Measurements from ENCODE around the gene FAM193B.
"Not testable (repeated sequence)": the region's sequence is repeated elsewhere in the genome, so short reads cannot be mapped to it uniquely, and the experiment has no call there.

Gene FAM193B

DNA sequence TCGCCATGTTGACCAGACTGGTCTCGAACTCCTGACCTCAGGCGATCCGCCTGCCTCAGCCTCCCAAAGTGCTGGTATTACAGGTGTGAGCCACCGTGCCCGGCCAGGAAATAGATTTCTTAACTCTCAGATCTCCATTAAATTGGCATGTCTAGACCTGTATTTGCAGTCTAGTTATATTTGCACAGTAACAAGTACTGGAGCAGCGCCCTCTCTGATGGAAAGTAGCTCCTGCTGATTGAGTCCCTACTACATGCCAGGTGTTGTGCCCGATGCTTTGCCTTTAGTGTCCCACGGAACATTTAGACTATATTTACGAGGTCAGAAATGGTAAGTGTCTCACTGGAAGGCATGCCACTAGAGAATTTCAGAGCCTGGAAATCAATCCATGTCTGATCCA, 21.8 kb upstream of the FAM193B start:
- DNase-seq, result no peak

GRCh38 chr5:177575488-177575887, 21.1 kb upstream of the FAM193B start:
- DNase-seq, result no peak

DNA sequence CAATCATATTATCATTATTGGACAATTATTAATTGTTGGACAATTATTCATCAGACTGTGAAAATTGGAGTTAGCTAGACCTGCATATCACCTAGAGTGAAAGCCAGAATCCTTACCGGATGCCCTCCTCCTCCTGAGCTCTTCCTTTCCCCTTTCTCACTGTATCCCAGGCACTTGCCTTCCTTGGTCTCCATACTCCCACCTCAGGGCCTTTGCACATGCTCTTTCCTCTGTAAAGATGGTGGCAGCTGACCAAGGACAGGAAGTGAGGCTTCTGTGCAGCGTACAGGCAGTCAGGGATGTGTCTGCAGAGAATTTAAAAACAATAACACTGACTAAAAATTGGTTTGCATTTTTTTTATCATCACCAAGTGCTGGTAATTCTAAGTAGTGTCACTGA, 15.5 kb upstream of the FAM193B start:
- no peak for DNase-seq

DNA sequence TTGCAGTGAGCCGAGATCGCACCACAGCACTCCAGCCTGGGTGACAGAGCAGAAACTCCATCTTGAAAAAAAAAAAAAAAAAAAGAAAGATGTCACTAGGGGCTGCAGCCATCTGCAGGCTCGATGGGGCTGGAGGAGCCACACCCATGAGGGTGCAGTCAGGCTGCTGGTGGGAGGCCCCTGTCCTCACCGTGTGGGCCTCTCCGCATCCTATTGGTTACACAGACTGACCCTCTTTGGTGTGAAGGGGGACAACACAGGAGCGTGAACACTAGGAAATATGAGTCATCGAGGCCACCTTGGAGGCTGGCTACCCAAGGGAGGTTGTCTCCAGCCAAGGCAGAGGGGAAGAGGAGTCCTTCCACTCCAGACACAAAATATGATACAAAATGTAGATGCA, 14.0 kb upstream of the FAM193B start:
- no peak for DNase-seq

- no peak for DNase-seq
Measured at GRCh38 chr5:177565046-177565445, 10.7 kb upstream of the FAM193B start.

GRCh38 chr5:177559446-177559941, 5.1 kb upstream of the FAM193B start:
- not testable (repeated sequence) for DNase-seq

DNA sequence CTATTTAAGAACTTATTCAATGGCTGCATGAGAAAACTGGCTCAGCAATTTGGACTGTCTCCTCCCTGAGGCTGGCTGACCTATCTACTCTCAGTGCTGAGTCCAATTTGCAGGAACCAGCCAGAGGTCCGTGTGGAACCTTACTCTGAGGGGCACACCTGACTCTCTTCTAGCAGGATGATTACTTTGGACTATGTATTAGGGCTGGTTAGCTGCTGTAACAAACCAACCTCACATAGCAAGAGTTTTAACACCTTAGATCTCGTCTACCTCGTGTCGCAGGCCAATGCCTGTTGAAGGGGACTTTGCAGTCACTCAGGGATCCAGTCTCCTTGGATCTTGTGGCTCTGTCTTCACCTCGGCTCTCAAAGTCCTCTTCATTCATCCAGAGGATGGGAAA, 3.4 kb upstream of the FAM193B start:
- no peak for DNase-seq

DNA sequence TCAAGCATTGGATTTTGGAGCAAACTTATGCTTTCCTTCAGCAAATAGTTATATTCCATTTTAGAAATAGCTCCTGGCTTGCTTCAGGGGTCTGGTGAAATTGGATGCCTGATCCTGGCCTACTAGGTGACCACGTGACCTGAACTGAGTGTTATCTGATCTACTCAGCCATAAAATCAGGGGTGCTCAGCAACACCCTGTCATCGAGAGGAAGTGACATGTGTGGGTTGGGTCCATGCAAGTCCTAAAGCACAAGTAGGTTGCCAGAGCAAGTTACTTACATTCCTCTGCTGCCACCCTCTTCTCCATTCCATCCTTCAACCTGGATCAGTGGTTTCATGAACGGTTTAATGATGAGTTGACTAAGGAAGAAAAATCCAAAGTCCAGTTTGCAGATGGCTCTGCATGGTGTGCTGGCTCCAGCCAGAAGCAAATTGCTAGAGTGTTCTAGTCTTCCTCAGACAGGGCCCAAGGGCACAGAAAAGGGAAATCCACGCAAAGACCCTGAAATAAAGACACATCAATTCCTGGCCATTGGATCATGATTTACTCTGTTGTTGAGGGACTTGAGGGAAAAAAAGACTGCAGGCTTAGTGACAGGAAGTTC, 2.8 kb upstream of the FAM193B start:
- peak in 1 of 5 donors; percentile 43 for DNase-seq

DNA sequence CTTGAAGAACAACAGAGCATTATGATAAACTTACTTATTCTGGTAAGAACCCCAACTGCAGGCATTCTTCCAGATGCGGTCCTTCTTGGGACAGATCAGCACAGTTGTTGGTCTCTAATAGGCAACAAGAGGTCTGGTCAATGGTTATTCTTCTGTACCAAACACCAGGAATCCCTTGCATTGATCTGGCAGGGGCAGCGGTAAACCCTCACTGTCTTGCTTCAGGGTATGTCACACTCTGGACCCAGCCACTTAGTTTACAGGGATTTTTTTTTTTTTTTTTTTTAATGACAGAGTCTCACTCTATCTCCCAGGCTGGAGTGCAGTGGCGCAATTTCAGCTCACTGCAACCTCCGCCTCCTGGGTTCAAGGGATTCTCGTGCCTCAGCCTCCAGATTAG, 1.3 kb upstream of the FAM193B start:
- DNase-seq, result no peak

- DNase-seq, result no peak
Measured at GRCh38 chr5:177555228-177555627, 865 bp upstream of the FAM193B start.

- peak in 4 of 5 donors; percentile 17 to 32 (median 24) for DNase-seq
Measured at GRCh38 chr5:177553671-177554429, 513 bp downstream of the FAM193B start.

GRCh38 chr5:177552839-177553455, 1.4 kb downstream of the FAM193B start:
- no peak for DNase-seq

DNA sequence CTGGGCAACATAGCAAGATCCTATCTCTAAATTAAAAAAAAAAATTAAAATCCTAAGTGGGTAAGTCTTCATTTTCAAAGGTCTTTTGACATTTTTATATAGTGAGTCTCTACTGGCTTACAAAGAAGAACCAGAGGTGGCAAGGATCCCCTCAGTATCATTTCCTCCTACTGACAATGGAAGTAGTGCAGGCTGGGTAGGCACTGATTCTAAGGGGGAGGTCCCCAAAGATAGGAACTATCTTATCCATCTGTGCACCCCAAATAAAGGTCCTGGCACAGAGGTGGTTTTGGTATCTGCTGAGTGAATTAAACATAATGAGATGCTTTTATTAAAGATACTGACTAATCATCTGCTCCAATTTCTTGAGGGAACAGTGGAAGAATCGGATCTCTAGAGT, 4.2 kb downstream of the FAM193B start:
- no peak for DNase-seq

DNA sequence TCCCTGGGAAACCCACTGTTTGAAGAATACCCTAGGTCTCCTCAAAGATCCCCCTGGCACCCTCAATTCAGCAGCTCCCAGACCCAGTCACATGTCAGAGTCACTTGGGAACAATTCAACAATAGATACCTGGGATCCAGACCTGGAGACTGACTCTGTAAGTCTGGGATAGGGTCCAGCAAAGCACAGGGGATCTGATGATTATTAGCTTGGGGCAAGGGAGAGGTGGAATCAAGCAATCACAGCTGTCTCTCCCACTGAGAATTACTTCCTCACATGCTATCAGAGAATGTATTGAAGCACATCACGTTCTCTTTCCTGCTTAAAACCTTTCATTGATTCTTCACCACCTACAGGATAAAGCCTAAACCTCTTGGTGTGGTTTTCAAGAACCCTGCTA, 5.9 kb downstream of the FAM193B start:
- DNase-seq, result no peak

DNA sequence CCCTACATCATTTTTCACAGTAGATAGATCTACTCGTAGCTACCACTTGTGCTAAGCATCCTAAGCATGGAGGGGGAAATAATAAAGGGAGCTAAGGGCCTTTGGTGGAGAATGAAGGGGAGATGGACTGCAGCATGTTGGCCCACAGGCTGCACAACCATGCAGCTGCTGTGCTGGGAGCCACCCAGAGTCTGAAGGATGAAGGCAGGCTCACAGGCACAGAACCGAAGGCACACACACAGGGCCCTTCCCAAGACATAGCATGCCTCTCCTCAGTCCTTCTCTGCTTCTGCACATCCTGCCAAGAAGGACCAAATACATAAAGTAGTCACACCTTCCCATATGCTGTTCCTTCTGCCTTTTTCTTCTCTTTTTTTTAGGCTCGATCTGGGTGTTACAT, 6.6 kb downstream of the FAM193B start:
- no peak for DNase-seq

DNA sequence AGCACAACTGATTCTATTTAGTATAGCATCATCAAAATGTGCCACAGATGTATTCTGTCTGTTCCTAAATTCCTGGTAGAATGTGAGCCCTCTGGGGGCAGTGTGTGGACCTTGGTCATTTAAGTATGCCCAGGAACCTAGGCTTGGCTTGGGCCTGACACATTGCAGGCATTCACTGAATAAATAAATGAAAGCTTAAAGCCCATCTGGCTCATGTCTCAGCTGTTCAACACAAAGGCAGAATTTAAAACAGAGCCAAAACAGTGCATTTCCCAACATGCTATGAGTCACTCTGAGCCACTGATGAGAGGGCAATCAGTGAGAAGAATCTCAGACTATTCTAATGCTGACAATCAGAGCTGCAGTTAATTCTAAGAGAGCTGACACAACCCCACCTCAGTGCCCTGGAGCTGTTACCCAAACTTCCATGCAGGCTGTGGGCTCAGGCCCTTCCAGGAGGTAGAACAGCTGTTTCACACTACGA, 8.1 kb downstream of the FAM193B start:
- DNase-seq, result no peak

- DNase-seq, result no peak
Measured at GRCh38 chr5:177545487-177546257, 8.7 kb downstream of the FAM193B start.

DNA sequence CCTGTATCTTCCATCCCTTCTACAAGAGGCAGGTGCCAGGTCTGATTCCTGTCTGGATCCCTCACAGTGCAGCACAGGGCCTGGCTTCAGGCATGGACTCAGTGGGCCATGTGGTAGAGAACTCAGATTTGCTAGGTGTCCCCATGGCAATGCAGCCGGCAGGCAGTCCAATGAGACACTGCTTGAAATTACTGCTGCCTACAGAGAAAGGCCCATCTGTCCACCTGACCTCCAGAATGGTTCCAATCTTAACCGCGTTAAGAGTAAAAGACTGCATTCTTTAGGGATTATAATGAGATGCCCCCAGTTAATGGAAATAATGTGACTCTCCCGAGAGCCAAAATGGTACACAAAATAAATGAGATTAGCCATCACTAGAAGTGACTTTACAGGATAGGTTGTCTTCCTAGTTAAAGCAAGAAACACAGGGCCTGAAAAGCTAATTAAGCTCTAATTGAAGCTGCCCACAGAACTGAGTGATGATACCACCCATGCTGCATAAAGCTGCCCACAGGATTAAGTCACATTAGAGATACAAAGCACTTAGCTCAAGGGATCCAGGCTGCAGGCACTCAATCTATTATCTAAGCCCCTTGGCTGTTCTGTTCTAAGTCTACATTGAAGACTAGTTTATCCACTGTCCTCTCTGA, 11.4 kb downstream of the FAM193B start:
- DNase-seq, result no peak

GRCh38 chr5:177540438-177540837, 13.9 kb downstream of the FAM193B start:
- DNase-seq, result no peak

DNA sequence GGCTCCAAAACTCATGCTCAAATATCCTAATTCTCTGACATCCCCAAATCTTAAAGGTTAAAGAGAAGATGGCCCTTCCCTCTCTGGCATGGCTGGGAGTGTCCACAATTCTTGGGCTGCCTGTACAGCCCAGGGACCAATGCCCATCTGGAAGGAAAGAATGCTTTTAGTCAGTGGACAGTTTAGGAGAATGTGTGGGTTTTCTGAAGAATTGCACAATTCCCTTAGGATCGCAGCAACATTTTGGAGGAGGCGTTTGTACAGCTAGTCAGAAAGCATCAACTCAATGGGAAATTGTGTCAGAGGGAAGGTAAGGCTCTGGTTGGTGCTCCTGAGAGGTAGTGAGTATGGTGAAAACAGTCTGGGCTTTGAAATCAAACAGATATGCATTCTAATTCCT, 15.0 kb downstream of the FAM193B start:
- DNase-seq, result no peak

GRCh38 chr5:177538876-177539275, 15.5 kb downstream of the FAM193B start:
- no peak for DNase-seq
